GM13977 (cell line): ENCODE measurements around the gene CABP1.

Source experiments
- DNase-seq: peaks from one replicate; pipeline ENCODE4 v3.0.0; 2012; ENCODE audit warnings: low spot score
- CTCF ChIP-seq: IDR thresholded peaks from 2 replicates; pipeline ENCODE4 v1.5.1; 2012; ENCODE audit warnings: mild to moderate bottlenecking, control low read depth; ENCODE audit not compliant: insufficient read depth; ENCODE audit errors: extremely low read depth, missing control alignments
- in situ Hi-C: fragments of 300-500 bp; cut with MboI; formaldehyde crosslinking; loops from one replicate; pipeline ENCODE4 v1.12.0; 2022; ENCODE audit warnings: low sequenced_read_pairs, low pct_unique_long_range_greater_than_20kb, mixed read lengths, inconsistent platforms; ENCODE audit not compliant: unreplicated experiment

The CABP1 gene

GRCh38 chr12:120700886-120701285 lies 60.5 kb downstream of the CABP1 start:
- DNase-seq, result no peak
- TF ChIP-seq CTCF, result no peak
- in situ Hi-C loops, result no loop called here

- in situ Hi-C loops, result no loop called here
- TF ChIP-seq CTCF, result no peak
- DNase-seq, result no peak
These were observed 62.2 kb downstream of the CABP1 start for GRCh38 chr12:120702637-120703036.

DNA sequence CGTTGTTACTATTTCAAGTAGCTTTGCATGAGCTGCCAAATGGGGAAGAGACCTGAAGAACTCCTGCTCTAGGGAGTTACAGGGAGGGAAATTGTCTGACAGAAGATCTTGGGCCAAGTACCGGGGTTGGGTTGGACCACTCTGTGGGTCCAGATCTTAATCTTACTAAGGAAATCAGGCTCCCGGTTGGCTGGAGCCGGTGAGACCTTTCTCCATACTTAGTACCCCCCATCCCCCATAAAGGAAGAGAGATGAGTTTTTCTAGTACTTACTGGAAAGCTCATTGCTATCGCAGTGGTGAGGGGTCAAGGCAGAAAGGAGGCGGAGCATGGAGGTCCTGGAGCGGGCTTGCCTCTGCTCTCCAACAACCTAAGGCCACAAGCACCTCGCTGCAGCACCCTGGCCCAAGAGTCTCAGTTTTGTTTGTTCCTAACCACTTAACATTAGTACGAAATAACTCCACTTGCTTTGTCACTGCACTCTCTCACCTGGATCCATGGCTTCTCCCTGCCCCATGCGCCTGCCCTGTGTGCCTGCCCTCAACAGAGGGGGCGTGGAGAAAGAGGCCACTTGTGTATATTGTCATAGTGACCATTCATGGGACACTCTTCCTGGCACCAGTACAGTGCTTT lies 63.0 kb downstream of the CABP1 start:
- no peak for TF ChIP-seq CTCF
- DNase-seq, result no peak
- in situ Hi-C loops, result no loop called here

- DNase-seq, result no peak
- in situ Hi-C loops, result no loop called here
These were observed 65.2 kb downstream of the CABP1 start for GRCh38 chr12:120705618-120706017.

DNA sequence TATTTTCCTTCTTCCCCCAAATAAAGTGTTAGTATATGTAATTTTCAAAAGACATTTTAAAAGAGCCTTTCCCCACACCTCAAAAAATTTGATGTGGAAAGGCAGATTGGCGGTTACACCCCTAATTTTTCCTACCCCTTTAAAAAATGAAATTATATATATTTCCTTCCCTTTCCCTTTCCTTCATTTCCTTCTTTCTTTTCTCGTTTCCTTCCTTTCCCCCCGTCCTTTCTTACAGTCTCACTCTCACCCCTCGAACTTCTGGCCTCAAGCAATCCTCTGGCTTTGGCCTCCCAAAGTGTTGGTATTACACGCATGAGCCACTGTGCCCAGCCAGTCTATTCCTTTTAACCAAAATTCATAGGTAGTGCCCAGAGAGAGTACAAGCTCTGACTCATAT lies 65.6 kb downstream of the CABP1 start:
- in situ Hi-C loops, result no loop called here
- no peak for DNase-seq
- TF ChIP-seq CTCF, result no peak

More at GRCh38 chr12:120705618-120706017, 65.2 kb downstream of the CABP1 start:
- no peak for TF ChIP-seq CTCF

- no peak for DNase-seq
- in situ Hi-C loops, result no loop called here
- TF ChIP-seq CTCF, result no peak
These were observed 68.2 kb downstream of the CABP1 start for GRCh38 chr12:120708651-120709050.
